ENCODE results near the gene STMN3.

STMN3 gene

GRCh38 chr20:63599396-63600050, 53.7 kb downstream of the STMN3 start:
- Histone ChIP-seq H3K4me3 (no peak overlapping the region), H3K27ac (no peak overlapping the region)

- H3K27ac ChIP-seq = no peak overlapping the region
- no peak overlapping the region for H3K4me3 ChIP-seq
These were observed 54.5 kb downstream of the STMN3 start for GRCh38 chr20:63598479-63599395.

- H3K4me3 ChIP-seq = no peak overlapping the region
- H3K27ac ChIP-seq = no peak overlapping the region
These were observed 55.4 kb downstream of the STMN3 start for GRCh38 chr20:63597651-63598478.

- Histone ChIP-seq H3K4me3 (no peak overlapping the region), H3K27ac (no peak overlapping the region)
These were observed 56.8 kb downstream of the STMN3 start for GRCh38 chr20:63596423-63596822.

GRCh38 chr20:63595416-63596127, 57.7 kb downstream of the STMN3 start:
- no peak overlapping the region for H3K27ac ChIP-seq
- H3K4me3 ChIP-seq = no peak overlapping the region

- Histone ChIP-seq H3K27ac (peak overlapping the region in 11 of 21 experiments; percentile 29 to 75 (median 64)), H3K4me3 (no peak overlapping the region)
These were observed 59.1 kb downstream of the STMN3 start for GRCh38 chr20:63594043-63594561.

GRCh38 chr20:63592661-63593060, 60.6 kb downstream of the STMN3 start:
- Histone ChIP-seq H3K4me3 (no peak overlapping the region), H3K27ac (no peak overlapping the region)

GRCh38 chr20:63591786-63592355, 61.4 kb downstream of the STMN3 start:
- Histone ChIP-seq H3K27ac (no peak overlapping the region), H3K4me3 (no peak overlapping the region)

- Histone ChIP-seq H3K4me3 (no peak overlapping the region), H3K27ac (no peak overlapping the region)
These were observed 62.1 kb downstream of the STMN3 start for GRCh38 chr20:63591147-63591533.

- Histone ChIP-seq H3K27ac (no peak overlapping the region), H3K4me3 (no peak overlapping the region)
These were observed 62.7 kb downstream of the STMN3 start for GRCh38 chr20:63590218-63591146.

Data from skin epidermis (tissue), 12 donors.